Measurements from ENCODE around the gene MSI2. TPM values are rescaled to one million over a fixed set of nuclear protein-coding genes. Genes with fewer than 3 reads are reported as not detected.
A peak's percentile ranks its signal among the peaks of the same experiment; 100 is the strongest.

The MSI2 gene
- total and polyA plus RNA-seq, 2 donors (not counting 1 experiment from before 2014, with no cell fraction given): 16.1 to 196 TPM

DNA sequence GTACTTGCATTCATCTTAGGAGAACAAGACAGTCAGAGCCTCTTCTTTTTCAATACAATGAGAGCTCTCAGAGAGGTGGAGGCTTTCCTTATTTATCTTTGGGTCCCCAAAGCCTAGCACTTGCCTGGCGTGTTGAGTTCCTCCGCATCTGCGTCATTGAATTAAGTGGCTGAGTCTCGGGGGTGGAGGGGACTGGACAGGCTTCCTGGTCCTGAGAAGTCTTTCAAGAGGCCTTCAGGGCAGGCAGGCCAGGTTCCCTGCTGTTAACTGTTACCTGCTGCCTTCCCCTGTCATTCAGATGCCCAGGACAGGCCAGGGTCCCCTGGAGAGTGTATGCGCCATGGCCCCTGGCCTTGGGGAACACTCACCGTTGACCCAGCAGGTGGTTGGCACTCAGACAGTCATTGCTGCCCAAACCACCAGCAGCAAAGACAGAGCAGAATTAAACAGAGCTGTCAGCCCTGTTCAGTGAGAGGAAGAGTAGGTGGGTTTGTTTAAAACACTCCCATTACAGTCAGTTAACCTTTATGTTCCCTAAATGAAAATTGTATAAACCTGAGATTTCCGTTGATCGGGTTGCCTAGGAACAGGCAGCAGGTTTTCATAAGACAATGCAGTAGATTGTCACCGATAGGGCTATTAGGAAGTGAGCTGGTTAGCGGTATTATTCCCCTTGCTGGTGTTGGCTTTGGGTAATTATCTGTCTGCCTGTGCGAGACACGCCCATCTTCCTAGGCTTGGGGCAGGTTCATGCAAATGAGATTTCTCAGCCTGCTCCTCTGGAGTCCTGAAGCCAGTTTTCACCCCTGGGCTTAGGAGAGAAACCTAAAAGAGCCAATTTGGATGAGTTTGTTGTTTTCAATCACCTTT lies 356.1 kb downstream of the MSI2 start:
- Histone ChIP-seq H4K20me1 (ENCODE audit: control insufficient read depth, insufficient read depth, low read length, poor library complexity, severe bottlenecking) (no peaks in the 10 kb centered on the region), H3K4me1 (ENCODE audit: control insufficient read depth in 2 of 2, insufficient read depth in 2 of 2, low read length in 2 of 2) (peaks cover 0 to 29% of the 10 kb centered on the region in 2 donors), H3K4me2 (replicated peaks; ENCODE audit: low read depth, low read length, poor library complexity, severe bottlenecking) (peak overlapping the region; percentile 9), H3K27ac (ENCODE audit: low read length in 2 of 2) (no peak overlapping the region), H3K4me3 (ENCODE audit: control extremely low read depth in 1 of 5, extremely low read depth in 1 of 5, insufficient read depth in 1 of 5, low read depth in 2 of 5, low read length in 4 of 5) (no peak overlapping the region), H3K9me3 (ENCODE audit: control extremely low read depth in 1 of 3, control insufficient read depth in 2 of 3, insufficient read depth in 1 of 3, low read length in 2 of 3) (peaks cover 0 to 2% (median 0%) of the 10 kb centered on the region in 3 donors), H3K79me2 (ENCODE audit: control insufficient read depth, insufficient read depth, low read length) (peaks cover 22% of the 10 kb centered on the region), H2AFZ (ENCODE audit: insufficient read depth, low read depth, low read length, poor library complexity, severe bottlenecking) (no peak overlapping the region), H3K27me3 (replicated peaks in 1 of 4; ENCODE audit: control extremely low read depth in 1 of 4, control insufficient read depth in 3 of 4, insufficient read depth in 4 of 4, low read length in 3 of 4) (no peaks in the 10 kb centered on the region), H3K36me3 (replicated peaks in 1 of 2; ENCODE audit: control extremely low read depth in 1 of 2, control insufficient read depth in 1 of 2, extremely low read depth in 1 of 2, insufficient read depth in 2 of 2, low read length in 1 of 2) (peaks cover 0 to 5% of the 10 kb centered on the region in 2 experiments), H3K9ac (ENCODE audit: low read length) (no peak overlapping the region)
- H3K9me3 Mint-ChIP-seq (ENCODE audit: insufficient read depth): no peaks in the 10 kb centered on the region
- intact Hi-C loops (cut with micrococcal nuclease): no loop called here
- no peaks in the 10 kb centered on the region for H3K27me3 Mint-ChIP-seq
- DNase-seq (peak; percentile 60), ATAC-seq (ENCODE audit: low read depth) (peak; percentile 74)
- ChIA-PET POLR2A (no interaction called here), CTCF (interaction anchor here (1.2 to 1.6 kb wide), 4 partner anchors 10 to 61 kb away, joined by 4 to 5 read pairs (median 5); no protein-coding TSS in a partner anchor)
- TF ChIP-seq, protein P1, sequence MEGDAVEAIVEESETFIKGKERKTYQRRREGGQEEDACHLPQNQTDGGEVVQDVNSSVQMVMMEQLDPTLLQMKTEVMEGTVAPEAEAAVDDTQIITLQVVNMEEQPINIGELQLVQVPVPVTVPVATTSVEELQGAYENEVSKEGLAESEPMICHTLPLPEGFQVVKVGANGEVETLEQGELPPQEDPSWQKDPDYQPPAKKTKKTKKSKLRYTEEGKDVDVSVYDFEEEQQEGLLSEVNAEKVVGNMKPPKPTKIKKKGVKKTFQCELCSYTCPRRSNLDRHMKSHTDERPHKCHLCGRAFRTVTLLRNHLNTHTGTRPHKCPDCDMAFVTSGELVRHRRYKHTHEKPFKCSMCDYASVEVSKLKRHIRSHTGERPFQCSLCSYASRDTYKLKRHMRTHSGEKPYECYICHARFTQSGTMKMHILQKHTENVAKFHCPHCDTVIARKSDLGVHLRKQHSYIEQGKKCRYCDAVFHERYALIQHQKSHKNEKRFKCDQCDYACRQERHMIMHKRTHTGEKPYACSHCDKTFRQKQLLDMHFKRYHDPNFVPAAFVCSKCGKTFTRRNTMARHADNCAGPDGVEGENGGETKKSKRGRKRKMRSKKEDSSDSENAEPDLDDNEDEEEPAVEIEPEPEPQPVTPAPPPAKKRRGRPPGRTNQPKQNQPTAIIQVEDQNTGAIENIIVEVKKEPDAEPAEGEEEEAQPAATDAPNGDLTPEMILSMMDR (IDR thresholded peaks at IDR 0.05): no peak
- no peak for TF ChIP-seq EZH2 (IDR thresholded peaks at IDR 0.05; ENCODE audit: borderline replicate concordance, insufficient read depth, low read depth, low read length, poor library complexity, severe bottlenecking)
- no peak overlapping the region for H3K4me3 Mint-ChIP-seq
- WGBS (ENCODE audit: insufficient coverage): 77% methylated on average over 9 of the region's 12 CpGs
- peaks cover 25% of the 10 kb centered on the region for H3K4me1 Mint-ChIP-seq
- peak overlapping the region; percentile 71 for H3K27ac Mint-ChIP-seq

- intact Hi-C loops (cut with micrococcal nuclease): no loop called here
- ATAC-seq (ENCODE audit: low read depth) (no peak), DNase-seq (no peak)
- Histone ChIP-seq H3K27ac (ENCODE audit: low read length in 2 of 2) (no peak overlapping the region), H2AFZ (ENCODE audit: insufficient read depth, low read depth, low read length, poor library complexity, severe bottlenecking) (no peak overlapping the region), H3K4me3 (ENCODE audit: control extremely low read depth in 1 of 5, extremely low read depth in 1 of 5, insufficient read depth in 1 of 5, low read depth in 2 of 5, low read length in 4 of 5) (no peak overlapping the region), H3K4me2 (replicated peaks; ENCODE audit: low read depth, low read length, poor library complexity, severe bottlenecking) (no peak overlapping the region), H3K9me3 (ENCODE audit: control extremely low read depth in 1 of 3, control insufficient read depth in 2 of 3, insufficient read depth in 1 of 3, low read length in 2 of 3) (peaks cover 0 to 2% (median 0%) of the 10 kb centered on the region in 3 donors), H3K36me3 (replicated peaks in 1 of 2; ENCODE audit: control extremely low read depth in 1 of 2, control insufficient read depth in 1 of 2, extremely low read depth in 1 of 2, insufficient read depth in 2 of 2, low read length in 1 of 2) (peaks cover 5 to 8% of the 10 kb centered on the region in 2 experiments), H3K9ac (ENCODE audit: low read length) (no peak overlapping the region), H3K27me3 (replicated peaks in 1 of 4; ENCODE audit: control extremely low read depth in 1 of 4, control insufficient read depth in 3 of 4, insufficient read depth in 4 of 4, low read length in 3 of 4) (no peaks in the 10 kb centered on the region), H3K4me1 (ENCODE audit: control insufficient read depth in 2 of 2, insufficient read depth in 2 of 2, low read length in 2 of 2) (peaks cover 0 to 25% of the 10 kb centered on the region in 2 donors), H3K79me2 (ENCODE audit: control insufficient read depth, insufficient read depth, low read length) (peaks cover 9% of the 10 kb centered on the region), H4K20me1 (ENCODE audit: control insufficient read depth, insufficient read depth, low read length, poor library complexity, severe bottlenecking) (no peaks in the 10 kb centered on the region)
- CTCF ChIA-PET: interaction anchor here (0.7 kb wide), 1 partner anchor 116 kb away, joined by 4 read pairs; no protein-coding TSS in a partner anchor
- H3K4me1 Mint-ChIP-seq: peaks cover 14% of the 10 kb centered on the region
- no peak overlapping the region for H3K4me3 Mint-ChIP-seq
- H3K27me3 Mint-ChIP-seq: no peaks in the 10 kb centered on the region
- WGBS (ENCODE audit: insufficient coverage): no CpG with 5 or more reads among the region's 3 CpGs
- POLR2A ChIA-PET: interaction anchor here (0.7 kb wide), 1 partner anchor 88 kb away, joined by 6 read pairs; no protein-coding TSS in a partner anchor
- TF ChIP-seq EZH2 (IDR thresholded peaks at IDR 0.05; ENCODE audit: borderline replicate concordance, insufficient read depth, low read depth, low read length, poor library complexity, severe bottlenecking): no peak
- TF ChIP-seq, protein P1 (IDR thresholded peaks at IDR 0.05): no peak
- H3K27ac Mint-ChIP-seq: no peak overlapping the region
- H3K9me3 Mint-ChIP-seq (ENCODE audit: insufficient read depth): no peaks in the 10 kb centered on the region
These were observed 358.4 kb downstream of the MSI2 start for GRCh38 chr17:57614742-57615141.

Data from B cell (primary cell).